Ectodermal cell (in vitro differentiated cells): Measurements from ENCODE around the gene AMOTL2.
A peak's percentile ranks its signal among the peaks of the same experiment; 100 is the strongest.

ENCODE experiments used
- H3K27ac ChIP-seq: 2 replicates; pipeline ENCODE4 v1.7.0; 2013; ENCODE audit warnings: mild to moderate bottlenecking, low read depth, low read length; ENCODE audit not compliant: insufficient read depth, poor library complexity, severe bottlenecking
- H3K27me3 ChIP-seq: 2 replicates; pipeline ENCODE4 v1.7.0; 2013; ENCODE audit warnings: mild to moderate bottlenecking, low read length; ENCODE audit not compliant: insufficient read depth, control insufficient read depth, poor library complexity, severe bottlenecking
- H3K36me3 ChIP-seq: one replicate; pipeline ENCODE4 v1.7.0; 2013; ENCODE audit warnings: low read length; ENCODE audit not compliant: control insufficient read depth, insufficient read depth
- H3K4me1 ChIP-seq: one replicate; pipeline ENCODE4 v1.7.0; 2013; ENCODE audit warnings: low read length; ENCODE audit not compliant: control insufficient read depth, insufficient read depth
- H3K4me3 ChIP-seq: 2 replicates; pipeline ENCODE4 v1.7.0; 2013; ENCODE audit warnings: low read depth, low read length, control low read depth; ENCODE audit not compliant: insufficient read depth
- H3K9me3 ChIP-seq: 2 replicates; pipeline ENCODE4 v1.7.0; 2013; ENCODE audit warnings: mild to moderate bottlenecking, low read length, moderate library complexity; ENCODE audit not compliant: control insufficient read depth
- WGBS, 2 experiments: methylation state at CpG; one replicate each; pipeline ENCODE4 v1.1.7; 2013; ENCODE audit warnings: missing lambda C conversion rate in 2 of 2; 5-methylcytosine and 5-hydroxymethylcytosine counted together

Gene AMOTL2

DNA sequence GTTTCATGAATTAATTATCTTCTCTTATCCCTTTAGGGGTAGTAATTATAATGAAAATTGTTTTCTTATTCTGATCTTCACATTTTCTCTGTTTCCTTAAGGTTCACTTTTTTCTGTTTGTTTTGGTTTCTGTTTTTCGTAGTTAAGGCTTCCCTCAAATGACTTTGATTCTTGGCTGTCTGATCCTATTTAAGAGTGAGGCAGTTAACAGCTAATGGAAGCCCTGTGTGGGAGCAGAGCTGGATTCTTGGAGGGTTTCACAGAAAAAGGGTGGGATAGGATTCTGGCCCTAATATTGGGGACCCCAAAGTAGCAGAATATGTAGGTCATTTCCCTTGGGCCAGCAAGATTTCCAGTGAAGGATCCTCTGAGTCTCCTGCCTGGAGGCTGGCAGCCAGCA, 6.8 kb upstream of the AMOTL2 start:
- H3K27me3 ChIP-seq = peaks cover 26% of the 10 kb centered on the region
- no peaks in the 10 kb centered on the region for H3K9me3 ChIP-seq
- 79 to 81% methylated on average over 1 of the region's 1 CpG for WGBS, 2 experiments
- H3K4me3 ChIP-seq = no peak overlapping the region
- H3K4me1 ChIP-seq = peaks cover 20% of the 10 kb centered on the region
- no peaks in the 10 kb centered on the region for H3K36me3 ChIP-seq
- H3K27ac ChIP-seq = no peak overlapping the region

DNA sequence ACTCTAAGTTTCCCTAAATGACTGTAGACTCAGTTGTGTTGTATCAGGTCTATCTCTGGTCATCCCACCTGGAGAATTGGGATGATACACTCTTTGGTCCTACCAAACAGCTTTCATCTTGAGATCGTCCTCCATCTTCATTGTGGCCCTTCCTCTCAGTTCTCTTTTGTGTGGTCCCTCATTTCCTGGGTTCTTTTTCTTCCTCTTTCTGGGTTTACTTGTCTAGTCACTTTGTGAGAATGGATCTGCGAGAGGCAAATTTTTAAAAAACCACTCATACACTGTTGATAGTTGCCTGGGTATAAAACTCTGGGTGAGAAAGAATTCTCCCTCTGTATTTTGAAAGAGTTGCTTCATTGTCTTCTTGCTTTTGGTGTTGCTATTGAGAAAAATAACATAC, 6.0 kb upstream of the AMOTL2 start:
- no peak overlapping the region for H3K27ac ChIP-seq
- no peaks in the 10 kb centered on the region for H3K9me3 ChIP-seq
- H3K36me3 ChIP-seq = no peaks in the 10 kb centered on the region
- H3K4me3 ChIP-seq = no peak overlapping the region
- H3K27me3 ChIP-seq = peaks cover 31% of the 10 kb centered on the region
- 89 to 97% methylated on average over 1 of the region's 2 CpGs for WGBS, 2 experiments
- H3K4me1 ChIP-seq = peaks cover 24% of the 10 kb centered on the region

DNA sequence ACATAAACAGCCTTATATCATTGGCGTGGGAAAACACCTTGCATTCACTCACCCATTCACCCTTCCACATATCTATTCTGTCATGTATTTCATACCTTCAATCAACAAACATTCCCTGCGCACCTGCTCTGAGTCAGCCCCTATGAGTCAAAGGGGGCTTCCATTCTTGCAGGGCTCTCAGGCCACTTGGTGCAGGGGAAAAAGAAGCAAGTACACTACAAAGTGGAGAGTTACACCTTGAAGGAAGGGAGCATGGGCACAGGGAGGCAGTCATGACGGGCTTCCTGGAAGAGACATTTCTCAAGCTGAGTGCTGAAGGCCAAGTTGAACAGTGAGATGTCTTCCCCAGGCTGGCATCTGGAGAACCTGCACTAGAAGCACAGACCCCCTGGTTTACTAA, 4.6 kb upstream of the AMOTL2 start:
- 92 to 94% methylated on average over 3 of the region's 3 CpGs for WGBS, 2 experiments
- H3K4me3 ChIP-seq = no peak overlapping the region
- H3K27me3 ChIP-seq = peaks cover 31% of the 10 kb centered on the region
- no peak overlapping the region for H3K27ac ChIP-seq
- peaks cover 24% of the 10 kb centered on the region for H3K4me1 ChIP-seq
- no peaks in the 10 kb centered on the region for H3K9me3 ChIP-seq
- H3K36me3 ChIP-seq = no peaks in the 10 kb centered on the region

DNA sequence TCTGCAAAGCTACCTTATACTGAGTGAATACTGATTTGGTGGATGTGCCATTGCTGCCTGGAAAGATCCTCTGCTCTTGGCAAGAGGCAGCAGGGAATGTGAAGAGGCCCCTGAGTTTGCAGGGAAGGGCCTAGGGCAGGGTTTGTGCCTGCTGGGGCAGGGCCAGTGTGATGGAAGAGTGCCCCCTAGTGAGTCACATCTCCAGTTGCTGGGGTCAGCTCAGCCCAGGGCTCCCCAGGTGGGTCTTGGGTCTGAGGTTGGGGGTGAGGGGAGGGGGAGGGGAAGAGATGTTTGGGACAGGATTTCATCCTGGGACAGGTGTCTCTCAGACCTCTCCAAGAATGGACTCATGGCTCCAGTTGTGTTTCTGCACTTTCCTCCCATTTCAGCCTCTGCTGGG, 4.1 kb upstream of the AMOTL2 start:
- Histone ChIP-seq H3K36me3 (no peaks in the 10 kb centered on the region), H3K4me1 (peaks cover 24% of the 10 kb centered on the region), H3K27me3 (peaks cover 31% of the 10 kb centered on the region)

GRCh38 chr3:134377896-134378295, 3.6 kb upstream of the AMOTL2 start:
- Histone ChIP-seq H3K9me3 (no peaks in the 10 kb centered on the region), H3K27me3 (peaks cover 31% of the 10 kb centered on the region), H3K27ac (no peak overlapping the region), H3K4me1 (peaks cover 24% of the 10 kb centered on the region), H3K4me3 (no peak overlapping the region), H3K36me3 (no peaks in the 10 kb centered on the region)
- WGBS, 2 experiments = 83 to 84% methylated on average over 3 of the region's 3 CpGs

More for the DNA sequence above, 4.1 kb upstream of the AMOTL2 start:
- H3K9me3 ChIP-seq = no peaks in the 10 kb centered on the region
- H3K27ac ChIP-seq = no peak overlapping the region
- H3K4me3 ChIP-seq = no peak overlapping the region

GRCh38 chr3:134376786-134377426, 2.7 kb upstream of the AMOTL2 start:
- Histone ChIP-seq H3K27me3 (peaks cover 31% of the 10 kb centered on the region), H3K4me3 (no peak overlapping the region), H3K4me1 (peaks cover 30% of the 10 kb centered on the region), H3K27ac (no peak overlapping the region), H3K36me3 (no peaks in the 10 kb centered on the region), H3K9me3 (no peaks in the 10 kb centered on the region)
- 93 to 98% methylated on average over 5 of the region's 5 CpGs for WGBS, 2 experiments

DNA sequence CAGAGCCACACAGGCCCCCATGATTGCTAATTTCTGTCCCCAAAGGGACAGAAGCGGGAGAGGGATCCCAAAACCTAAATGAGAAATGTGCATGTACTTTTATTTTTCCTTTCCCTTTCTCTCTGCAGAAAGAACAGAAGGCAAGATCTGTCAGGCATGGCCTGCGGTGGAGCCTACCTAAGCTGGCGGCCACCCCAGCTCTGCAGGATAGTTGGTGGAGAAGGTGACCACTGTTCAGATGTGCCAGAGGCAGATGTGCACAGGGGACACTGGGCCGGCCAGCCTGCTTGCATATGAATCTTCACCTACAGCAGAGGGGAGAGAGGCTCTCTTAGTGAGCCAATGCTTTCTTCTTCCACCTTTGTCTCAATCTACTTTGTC, 2.1 kb upstream of the AMOTL2 start:
- Histone ChIP-seq H3K4me1 (peaks cover 32% of the 10 kb centered on the region), H3K9me3 (no peaks in the 10 kb centered on the region), H3K4me3 (no peak overlapping the region), H3K27ac (no peak overlapping the region), H3K36me3 (no peaks in the 10 kb centered on the region), H3K27me3 (peaks cover 26% of the 10 kb centered on the region)
- 75 to 82% methylated on average over 4 of the region's 4 CpGs for WGBS, 2 experiments

DNA sequence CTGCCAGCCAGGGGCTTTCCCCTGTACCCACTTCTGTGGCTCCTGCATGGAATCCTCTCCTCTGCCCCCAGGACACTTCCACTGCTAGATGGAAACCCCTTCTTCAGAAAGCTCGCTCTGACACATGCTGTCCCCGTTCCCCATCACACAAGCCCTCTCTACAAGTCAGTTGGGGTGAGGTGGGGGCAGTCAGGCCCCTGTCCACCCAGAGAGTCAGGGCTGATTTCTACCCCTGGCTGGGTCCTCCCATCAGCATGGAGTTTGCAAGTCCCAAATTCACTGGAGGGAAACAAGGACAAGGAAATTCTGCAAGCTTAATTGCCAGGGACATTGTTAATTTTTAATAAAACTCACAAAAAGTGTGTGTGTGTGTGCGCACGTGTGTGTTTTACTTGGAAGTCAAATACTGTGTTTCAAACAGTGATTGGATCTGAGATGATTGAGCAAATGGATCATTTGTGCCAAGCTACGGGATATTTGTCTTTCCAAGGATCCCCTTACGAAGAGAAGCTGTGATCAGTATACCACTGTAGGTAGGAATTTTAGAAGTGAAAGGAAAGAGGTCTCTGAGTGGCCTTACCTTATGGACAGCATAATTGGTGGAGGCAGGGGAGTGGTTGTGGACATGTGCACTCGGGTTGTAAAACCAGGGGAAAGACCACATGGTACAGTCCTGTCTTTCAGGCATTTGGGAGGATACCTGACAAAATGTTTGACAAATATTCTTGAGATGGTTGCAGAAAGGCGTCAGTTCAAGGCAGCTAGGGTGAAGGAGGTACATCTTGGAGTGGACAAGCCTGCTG, 1.5 kb upstream of the AMOTL2 start:
- 72 to 75% methylated on average over 8 of the region's 8 CpGs for WGBS, 2 experiments
- Histone ChIP-seq H3K36me3 (peaks cover 5% of the 10 kb centered on the region), H3K4me1 (peaks cover 38% of the 10 kb centered on the region), H3K27me3 (peaks cover 23% of the 10 kb centered on the region), H3K4me3 (no peak overlapping the region), H3K27ac (no peak overlapping the region), H3K9me3 (no peaks in the 10 kb centered on the region)

DNA sequence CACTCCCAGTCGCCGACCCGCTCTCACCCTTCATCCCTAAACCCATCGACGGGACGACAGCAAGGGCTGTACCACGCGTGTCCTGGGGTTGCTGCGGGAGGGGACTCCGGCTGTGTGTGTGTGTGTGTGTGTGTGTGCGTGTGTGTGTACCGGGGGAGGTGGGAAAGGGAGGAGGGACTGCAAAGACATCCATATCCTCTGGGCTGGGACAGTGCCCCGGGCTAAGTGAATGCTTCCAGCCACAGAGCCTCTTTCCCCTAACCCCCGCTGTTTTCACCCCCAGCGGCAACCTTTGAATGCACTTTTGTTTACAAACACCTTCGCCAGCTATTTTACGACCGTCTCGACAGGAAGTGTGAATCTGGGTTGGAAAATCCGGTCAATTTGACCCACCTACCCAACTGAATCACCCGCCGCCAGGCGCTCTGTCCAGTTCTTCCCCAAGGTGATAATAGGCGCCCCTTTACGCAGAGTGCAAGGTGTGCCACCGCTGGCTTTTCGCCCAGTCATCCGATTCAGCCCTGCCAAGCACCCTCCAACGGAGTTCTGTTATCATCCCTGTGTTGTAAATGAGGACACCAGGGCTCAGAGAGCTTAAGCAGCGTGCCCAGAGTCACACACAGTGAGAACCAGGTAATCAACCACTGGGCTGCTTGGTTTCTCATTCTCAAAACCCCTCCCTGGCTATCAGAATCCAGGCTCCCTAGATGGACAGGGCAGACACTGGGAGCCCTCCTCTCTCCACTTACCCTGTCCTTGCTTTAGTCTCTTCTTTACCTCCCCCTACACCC, 739 bp upstream of the AMOTL2 start:
- WGBS, 2 experiments = 1% methylated on average over 30 of the region's 30 CpGs
- peak overlapping the region; percentile 100 for H3K27ac ChIP-seq
- H3K9me3 ChIP-seq = no peaks in the 10 kb centered on the region
- H3K4me1 ChIP-seq = peaks cover 46% of the 10 kb centered on the region
- H3K27me3 ChIP-seq = peaks cover 23% of the 10 kb centered on the region
- peak overlapping the region; percentile 99 for H3K4me3 ChIP-seq
- peaks cover 13% of the 10 kb centered on the region for H3K36me3 ChIP-seq
